Smooth muscle cell (in vitro differentiated cells): ENCODE measurements around the gene LRMDA. TPM values are rescaled to one million over a fixed set of nuclear protein-coding genes. Genes with fewer than 3 reads are reported as not detected.

ENCODE experiments used
- DNase-seq: peaks from one replicate; lab custom pipeline; 2025; ENCODE audit not compliant: unreplicated experiment; lab: John Stamatoyannopoulos, UW
- H2AFZ ChIP-seq: fragments of 200-600 bp; sonication (generic); 2 replicates; pipeline ENCODE4 v1.6.0; 2016; ENCODE audit warnings: antibody characterized with exemption, low read depth, mild to moderate bottlenecking
- H3F3A ChIP-seq: fragments of 200-600 bp; sonication (generic); 2 replicates; pipeline ENCODE4 v1.6.0; 2017; ENCODE audit warnings: antibody characterized with exemption, low read depth
- H3K27ac ChIP-seq: fragments of 200-600 bp; sonication (generic); 2 replicates; pipeline ENCODE4 v1.5.1; 2016; ENCODE audit warnings: low read depth, mild to moderate bottlenecking
- H3K27me3 ChIP-seq: fragments of 200-600 bp; sonication (generic); 2 replicates; pipeline ENCODE4 v1.6.1; 2016; ENCODE audit warnings: low read depth, mild to moderate bottlenecking
- H3K36me3 ChIP-seq: fragments of 200-600 bp; sonication (generic); 2 replicates; pipeline ENCODE4 v1.5.1; 2016; ENCODE audit warnings: low read depth
- H3K4me1 ChIP-seq: fragments of 200-600 bp; sonication (generic); 2 replicates; pipeline ENCODE4 v1.5.1; 2016; ENCODE audit warnings: low read depth
- H3K4me2 ChIP-seq: fragments of 200-600 bp; sonication (generic); 2 replicates; pipeline ENCODE4 v1.6.0; 2016; ENCODE audit warnings: mild to moderate bottlenecking
- H3K4me3 ChIP-seq: fragments of 200-600 bp; sonication (generic); 2 replicates; pipeline ENCODE4 v1.5.1; 2016; ENCODE audit warnings: mild to moderate bottlenecking
- H3K79me2 ChIP-seq: fragments of 200-600 bp; sonication (generic); 2 replicates; pipeline ENCODE4 v1.6.0; 2016; ENCODE audit warnings: low read depth, mild to moderate bottlenecking
- H3K9ac ChIP-seq: fragments of 200-600 bp; sonication (generic); 2 replicates; pipeline ENCODE4 v1.6.0; 2016; ENCODE audit warnings: low read depth
- H3K9me3 ChIP-seq: fragments of 200-600 bp; sonication (generic); replicated peaks from 2 replicates; pipeline ENCODE4 v1.5.1; 2016; ENCODE audit warnings: low read depth
- H4K20me1 ChIP-seq: fragments of 200-600 bp; sonication (generic); 2 replicates; pipeline ENCODE4 v1.6.0; 2016; ENCODE audit warnings: low read depth
- WGBS: methylation state at CpG from one replicate; pipeline ENCODE4 v1.1.7; 2016; ENCODE audit warnings: low lambda C conversion rate; 5-methylcytosine and 5-hydroxymethylcytosine counted together
- polyA plus RNA-seq: library from polyadenylated mRNA; unstranded; fragments of >200 nt; fragmentation: Nextera tagmentation; extraction: Ambion mirVana; gene quantifications from 2 replicates; pipeline ENCODE4 v1.2.1, GENCODE V29; 2016
- total RNA-seq: library from RNA; depleted of rRNA; stranded (reverse); fragments of >200 nt; gene quantifications from 2 replicates; pipeline ENCODE4 v1.2.3, GENCODE V29; 2014
- TF ChIP-seq, protein P1 (sequence below): fragments of 200-600 bp; sonication (generic); IDR thresholded peaks from 2 replicates; pipeline ENCODE4 v1.5.1; 2017; ENCODE audit warnings: borderline replicate concordance, mild to moderate bottlenecking, antibody characterized with exemption; ENCODE audit not compliant: insufficient read depth, poor library complexity, severe bottlenecking

LRMDA gene
- total and polyA plus RNA-seq, 2 experiments from 2014 or later = 1.5 to 1.6 TPM

DNA sequence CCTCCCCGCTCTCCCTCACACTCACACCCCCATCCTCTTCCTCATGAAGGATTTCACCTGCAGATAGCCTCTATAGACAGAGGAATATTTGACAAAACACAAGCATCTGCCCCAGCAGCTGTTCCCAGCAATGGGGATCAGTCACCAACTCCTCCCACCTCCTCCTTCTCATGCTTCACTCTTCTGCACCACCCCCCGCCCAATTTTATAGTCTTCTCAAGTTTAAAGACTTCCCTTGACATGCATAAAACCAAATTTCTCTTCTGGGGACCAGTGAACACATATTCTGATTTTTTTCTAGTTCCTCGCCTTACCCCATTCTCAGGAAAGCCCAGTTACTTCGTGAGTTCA is 654.4 kb downstream of the LRMDA start:
- no peak for DNase-seq
- Histone ChIP-seq H3K27me3 (no peaks in the 10 kb centered on the region), H3K4me1 (peaks cover 10% of the 10 kb centered on the region), H4K20me1 (no peaks in the 10 kb centered on the region), H3K27ac (no peak overlapping the region), H3K4me2 (no peak overlapping the region), H3K36me3 (no peaks in the 10 kb centered on the region), H3K9ac (no peak overlapping the region), H3K9me3 (no peaks in the 10 kb centered on the region), H2AFZ (no peak overlapping the region), H3K4me3 (no peak overlapping the region), H3F3A (peaks cover 6% of the 10 kb centered on the region), H3K79me2 (no peaks in the 10 kb centered on the region)
- TF ChIP-seq, protein P1, sequence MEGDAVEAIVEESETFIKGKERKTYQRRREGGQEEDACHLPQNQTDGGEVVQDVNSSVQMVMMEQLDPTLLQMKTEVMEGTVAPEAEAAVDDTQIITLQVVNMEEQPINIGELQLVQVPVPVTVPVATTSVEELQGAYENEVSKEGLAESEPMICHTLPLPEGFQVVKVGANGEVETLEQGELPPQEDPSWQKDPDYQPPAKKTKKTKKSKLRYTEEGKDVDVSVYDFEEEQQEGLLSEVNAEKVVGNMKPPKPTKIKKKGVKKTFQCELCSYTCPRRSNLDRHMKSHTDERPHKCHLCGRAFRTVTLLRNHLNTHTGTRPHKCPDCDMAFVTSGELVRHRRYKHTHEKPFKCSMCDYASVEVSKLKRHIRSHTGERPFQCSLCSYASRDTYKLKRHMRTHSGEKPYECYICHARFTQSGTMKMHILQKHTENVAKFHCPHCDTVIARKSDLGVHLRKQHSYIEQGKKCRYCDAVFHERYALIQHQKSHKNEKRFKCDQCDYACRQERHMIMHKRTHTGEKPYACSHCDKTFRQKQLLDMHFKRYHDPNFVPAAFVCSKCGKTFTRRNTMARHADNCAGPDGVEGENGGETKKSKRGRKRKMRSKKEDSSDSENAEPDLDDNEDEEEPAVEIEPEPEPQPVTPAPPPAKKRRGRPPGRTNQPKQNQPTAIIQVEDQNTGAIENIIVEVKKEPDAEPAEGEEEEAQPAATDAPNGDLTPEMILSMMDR = no peak
- WGBS = 93% methylated on average over 4 of the region's 4 CpGs

DNA sequence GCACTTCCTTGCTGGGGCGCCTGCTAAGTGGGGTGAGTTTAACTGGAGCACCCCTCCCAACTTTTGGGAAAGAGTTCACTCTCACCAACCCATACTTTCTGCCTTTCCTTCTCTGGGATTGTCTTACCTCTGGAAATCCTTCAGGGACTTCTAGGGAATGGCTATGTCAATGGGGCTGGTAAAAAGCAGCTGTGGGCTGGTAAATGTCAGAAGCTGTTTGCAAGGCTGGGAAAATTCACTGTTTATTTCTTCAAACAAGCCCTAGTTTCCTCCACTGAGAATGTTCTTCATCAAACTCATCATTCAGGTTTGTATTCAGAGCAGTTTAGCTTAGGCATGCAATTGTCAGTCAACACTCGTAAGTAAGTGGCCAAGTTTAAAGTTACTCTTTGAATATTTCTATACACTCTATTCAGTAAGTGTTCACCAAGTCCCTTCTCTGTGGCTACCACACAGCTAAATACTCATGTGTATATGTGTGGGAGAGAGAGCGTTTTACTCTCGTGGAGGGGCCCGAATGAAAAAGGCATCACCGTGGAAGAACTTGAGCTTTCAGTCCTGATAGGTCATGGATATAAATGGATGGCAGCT is 654.8 kb downstream of the LRMDA start:
- DNase-seq = no peak

DNA sequence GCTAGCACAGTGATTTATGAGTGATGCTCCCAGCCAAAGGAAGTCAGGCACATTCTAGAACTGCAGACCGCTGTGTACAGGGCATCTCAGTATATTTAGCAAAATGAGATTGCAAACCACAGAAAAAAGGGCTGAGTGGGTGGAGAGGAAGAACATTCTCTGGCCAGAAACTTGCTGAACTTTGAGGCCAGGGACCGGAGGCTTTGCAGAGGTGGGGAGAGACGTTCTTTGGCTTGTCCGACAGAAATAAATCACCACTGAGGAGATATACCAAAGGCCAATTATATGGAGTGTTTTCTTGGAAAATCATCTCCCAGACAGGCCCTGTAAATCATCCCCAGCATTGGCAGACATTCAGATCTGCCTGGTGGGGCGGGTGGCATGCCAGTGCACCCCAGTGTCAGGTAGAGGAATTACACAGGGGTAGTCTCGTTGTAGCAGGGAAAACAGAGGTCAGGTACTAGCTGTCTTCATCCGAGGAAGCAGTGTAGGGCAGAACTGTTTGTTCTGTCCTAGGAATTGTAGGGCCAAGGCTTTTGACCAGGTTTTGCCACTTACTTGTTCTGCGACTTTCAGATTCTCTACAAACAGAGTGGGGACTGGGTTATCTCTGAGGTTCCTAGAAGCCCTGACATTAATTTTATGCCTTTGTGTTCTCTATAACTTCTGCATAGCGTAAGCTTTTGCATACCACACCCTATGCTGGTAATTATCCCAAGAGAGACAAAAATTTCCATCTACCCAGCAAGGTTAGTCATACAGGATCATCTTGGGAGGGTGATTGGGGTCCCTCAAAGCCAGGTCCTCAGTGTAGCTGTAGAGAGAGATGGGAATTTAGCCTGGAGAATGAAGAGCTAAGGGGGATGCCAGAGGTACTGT is 655.6 kb downstream of the LRMDA start:
- 31% methylated on average over 9 of the region's 9 CpGs for WGBS
- H3K27ac ChIP-seq = no peak overlapping the region
- TF ChIP-seq, protein P1 = peak; percentile 42
- H3K4me2 ChIP-seq = peak overlapping the region; percentile 16
- H4K20me1 ChIP-seq = no peaks in the 10 kb centered on the region
- H3K36me3 ChIP-seq = no peaks in the 10 kb centered on the region
- H3F3A ChIP-seq = peaks cover 6% of the 10 kb centered on the region
- H2AFZ ChIP-seq = no peak overlapping the region
- no peak overlapping the region for H3K9ac ChIP-seq
- no peaks in the 10 kb centered on the region for H3K79me2 ChIP-seq
- H3K27me3 ChIP-seq = no peaks in the 10 kb centered on the region
- H3K4me3 ChIP-seq = no peak overlapping the region
- DNase-seq = no peak
- peaks cover 10% of the 10 kb centered on the region for H3K4me1 ChIP-seq
- H3K9me3 ChIP-seq = no peaks in the 10 kb centered on the region

More for the DNA sequence above, 654.8 kb downstream of the LRMDA start:
- no peak overlapping the region for H3K4me3 ChIP-seq
- no peaks in the 10 kb centered on the region for H3K9me3 ChIP-seq
- 35% methylated on average over 6 of the region's 6 CpGs for WGBS
- H3K27ac ChIP-seq = no peak overlapping the region
- H3K9ac ChIP-seq = no peak overlapping the region
- no peaks in the 10 kb centered on the region for H3K36me3 ChIP-seq
- no peaks in the 10 kb centered on the region for H3K27me3 ChIP-seq
- H2AFZ ChIP-seq = no peak overlapping the region
- peak overlapping the region; percentile 16 for H3K4me2 ChIP-seq
- TF ChIP-seq, protein P1 = no peak
- no peaks in the 10 kb centered on the region for H4K20me1 ChIP-seq
- no peaks in the 10 kb centered on the region for H3K79me2 ChIP-seq
- H3K4me1 ChIP-seq = peaks cover 10% of the 10 kb centered on the region
- H3F3A ChIP-seq = peaks cover 6% of the 10 kb centered on the region
